IMR-90 (cell line): ENCODE data around the gene PARP12.

Source experiments
- BHLHE40 ChIP-seq: fragments of 150-350 bp; IDR thresholded peaks from 2 replicates; pipeline ENCODE4 v1.6.1; 2016; ENCODE audit warnings: mild to moderate bottlenecking, low read depth, low read length
- CEBPB ChIP-seq: IDR thresholded peaks from 2 replicates; pipeline ENCODE4 v1.6.1; 2012; ENCODE audit warnings: low read depth, low read length, improper control_type of control experiment
- CTCF ChIP-seq: conservative IDR thresholded peaks from 2 replicates; pipeline ENCODE4 v1.5.1; 2012; ENCODE audit warnings: mild to moderate bottlenecking, low read depth, low read length, improper control_type of control experiment
- ELK1 ChIP-seq: fragments of 150-350 bp; IDR thresholded peaks from 2 replicates; pipeline ENCODE4 v1.6.1; 2016; ENCODE audit warnings: low read depth, mild to moderate bottlenecking, low read length, moderate library complexity, borderline replicate concordance
- MAFK ChIP-seq: IDR thresholded peaks from 2 replicates; pipeline ENCODE4 v1.6.1; 2012; ENCODE audit warnings: low read depth, low read length, improper control_type of control experiment
- NFE2L2 ChIP-seq: fragments of 150-350 bp; IDR thresholded peaks from 2 replicates; pipeline ENCODE4 v1.6.1; 2016; ENCODE audit warnings: low read depth, mild to moderate bottlenecking, low read length
- POLR2A ChIP-seq: IDR thresholded peaks from 2 replicates; pipeline ENCODE4 v1.6.1; 2012; ENCODE audit warnings: mild to moderate bottlenecking, low read depth, low read length
- RAD21 ChIP-seq: IDR thresholded peaks from 2 replicates; pipeline ENCODE4 v1.6.1; 2012; ENCODE audit warnings: low read length, improper control_type of control experiment
- RFX5 ChIP-seq: IDR thresholded peaks from 2 replicates; pipeline ENCODE4 v1.8.0; 2012; ENCODE audit warnings: low read depth, mild to moderate bottlenecking, low read length, moderate library complexity
- USF2 ChIP-seq: fragments of 150-350 bp; IDR thresholded peaks from 2 replicates; pipeline ENCODE4 v1.6.1; 2017; ENCODE audit warnings: mild to moderate bottlenecking, antibody characterized with exemption, low read length, low read depth

GRCh38 chr7:140049339-140050024, 13.3 kb downstream of the PARP12 start:
- no peak for TF ChIP-seq CTCF
- TF ChIP-seq BHLHE40, result no peak
- TF ChIP-seq POLR2A, result no peak
- no peak for TF ChIP-seq USF2
- TF ChIP-seq RFX5, result no peak
- no peak for TF ChIP-seq CEBPB
- no peak for TF ChIP-seq ELK1
- no peak for TF ChIP-seq RAD21
- no peak for TF ChIP-seq MAFK
- no peak for TF ChIP-seq NFE2L2
